Heart left ventricle (tissue), 16 donors: ENCODE results near the gene HLA-DQB1. TPM values are rescaled to one million over a fixed set of nuclear protein-coding genes. Genes with fewer than 3 reads are reported as not detected.

Source experiments
- ATAC-seq, 4 donors: fragments of 200-7000 bp; cut with Tn5 transposase; one replicate each; pipeline ENCODE4 v1.9.1; 2020 to 2022; ENCODE audit warnings: moderate library complexity in 4 of 4, mild to moderate bottlenecking in 3 of 4, moderate number of reproducible peaks in 1 of 4
- DNase-seq, 5 donors: peaks; one replicate each; pipeline ENCODE4 v3.0.0-alpha.2; 2020
- H3K27ac ChIP-seq, 12 donors: fragments of 200-600 bp; sonication (generic) in 4 of 12; one replicate each; pipeline versions ENCODE4 v1.5.0 to v1.8.0; 2016 to 2022; ENCODE audit warnings: mild to moderate bottlenecking in 2 of 12
- H3K27me3 ChIP-seq, 9 donors: fragments of 200-600 bp; sonication (generic) in 2 of 9; one replicate each; pipeline versions ENCODE4 v1.5.1 to v1.8.0; 2016 to 2022; ENCODE audit warnings: mild to moderate bottlenecking in 3 of 9
- H3K36me3 ChIP-seq, 9 donors: fragments of 200-600 bp; sonication (generic) in 2 of 9; one replicate each; pipeline versions ENCODE4 v1.5.0 to v1.8.0; 2018 to 2022; ENCODE audit warnings: mild to moderate bottlenecking in 2 of 9
- H3K4me1 ChIP-seq, 12 donors: fragments of 200-600 bp; sonication (generic) in 4 of 12; one replicate each; pipeline versions ENCODE4 v1.5.0 to v1.8.0; 2016 to 2022; ENCODE audit warnings: mild to moderate bottlenecking in 3 of 12
- H3K4me3 ChIP-seq, 12 donors: fragments of 200-600 bp; sonication (generic) in 4 of 12; one replicate each; pipeline versions ENCODE4 v1.5.0 to v1.8.0; 2017 to 2022; ENCODE audit warnings: mild to moderate bottlenecking in 9 of 12, moderate library complexity in 4 of 12
- H3K9me3 ChIP-seq, 12 donors: fragments of 200-600 bp; sonication (generic) in 4 of 12; one replicate each; pipeline versions ENCODE4 v1.5.0 to v1.8.0; 2016 to 2022; ENCODE audit warnings: mild to moderate bottlenecking in 1 of 12
- POLR2A ChIP-seq, 2 donors: fragments of 450-650 bp; IDR thresholded peaks; one replicate each; pipeline ENCODE4 v1.6.1; 2017; ENCODE audit warnings: antibody characterized with exemption in 2 of 2, mild to moderate bottlenecking in 2 of 2, moderate library complexity in 2 of 2
- WGBS, 4 donors: extraction: QIAGEN DNeasy Blood & Tissue Kit in 2 of 4; methylation state at CpG; one replicate each; pipeline versions ENCODE4 v1.1.5 to v1.1.7; 2013 to 2018; 5-methylcytosine and 5-hydroxymethylcytosine counted together
- intact Hi-C, 10 donors: fragments of 100-400 bp; cut with DNase I; formaldehyde crosslinking; loops; one replicate each; pipeline versions ENCODE4 v1.11.1 to v1.14.2; 2022
- polyA plus RNA-seq, 2 donors: library from polyadenylated mRNA; stranded (reverse); fragments of 200-250 nt; gene quantifications; one replicate each; pipeline ENCODE4 v1.2.3, GENCODE V29; 2013
- total RNA-seq, 9 donors: library from RNA; depleted of rRNA in 2 of 9; stranded (reverse); fragments of >200 nt in 2 of 9; fragmentation: NEBNext Ultra II Directional in 3 of 9; extraction: Animal tissue kit (Norgen Biotek cat#: 25700) in 3 of 9; gene quantifications; one replicate each; pipeline versions ENCODE4 v1.1.0 to v1.2.4, GENCODE V29; 2016 to 2023
- TF ChIP-seq, protein P1 (sequence below), 12 donors: fragments of 200-600 bp; sonication (generic) in 4 of 12; IDR thresholded peaks; one replicate each; pipeline versions ENCODE4 v1.5.0 to v1.8.0; 2018 to 2022; ENCODE audit warnings: antibody characterized with exemption in 12 of 12, mild to moderate bottlenecking in 5 of 12
- donor health status: ischemic (EF 13 %, LVEDD 7.1; RV severe dilation, severe dysfunction).
- donor health status: healthy with polysubstance abuse.
- donor health status: DM: no; HTN: yes; CAD: no.
- donor health status: DM: no; HTN: no; CAD: no.
- donor health status: ischemic (EF 25% LVEDD 6.9; RV normal size, moderate dysfunction).
- donor health status: ischemic (EF 25% LVEDD 5.7; RV mildly dilated, moderate dysfunction).
- donor health status: healthy.
- donor health status: DM: yes; HTN: yes; CAD: no.
- donor health status: ischemic (EF 35%, LVEDD 5.7; RV mildly dilated, moderate dysfunction).
- donor health status: nonischemic (EF 11% LVEDD 7.7; RV severe dilation, severe dysfunction).
- donor health status: DM: yes; HTN: yes; CAD: no.
- donor health status: PGD.
- donor health status: ischemic (EF 29% LVEDD 5.4; RV normal size, mild dysfunction).
- donor health status: nonischemic (EF 23%, LVEDD 6.1; RV moderate dilation, normal function).

HLA-DQB1 gene
- total and polyA plus RNA-seq, 11 donors: 0.38 to 86.5 (median 15.4) TPM

GRCh38 chr6:32689531-32690501 is 23.4 kb upstream of the HLA-DQB1 start:
- Histone ChIP-seq H3K4me1 (peaks cover 0 to 10% (median 0%) of the 10 kb centered on the region in 12 donors), H3K9me3 (no peaks in the 10 kb centered on the region), H3K4me3 (no peak overlapping the region), H3K36me3 (no peaks in the 10 kb centered on the region), H3K27me3 (peaks cover 0 to 5% (median 0%) of the 10 kb centered on the region in 9 donors), H3K27ac (peak overlapping the region in 1 of 12 donors; percentile 66)
- intact Hi-C loops: loop anchor here in 5 of 10 donors (5.0 to 10.0 kb wide), 4 partner anchors 65 to 445 kb away; no protein-coding TSS in a partner anchor
- DNase-seq (no peak), ATAC-seq (peak in 1 of 4 donors; percentile 60)
- 51 to 70% (median 66%) methylated on average over 5 of the region's 5 CpGs for WGBS, 4 donors
- TF ChIP-seq, protein P1, sequence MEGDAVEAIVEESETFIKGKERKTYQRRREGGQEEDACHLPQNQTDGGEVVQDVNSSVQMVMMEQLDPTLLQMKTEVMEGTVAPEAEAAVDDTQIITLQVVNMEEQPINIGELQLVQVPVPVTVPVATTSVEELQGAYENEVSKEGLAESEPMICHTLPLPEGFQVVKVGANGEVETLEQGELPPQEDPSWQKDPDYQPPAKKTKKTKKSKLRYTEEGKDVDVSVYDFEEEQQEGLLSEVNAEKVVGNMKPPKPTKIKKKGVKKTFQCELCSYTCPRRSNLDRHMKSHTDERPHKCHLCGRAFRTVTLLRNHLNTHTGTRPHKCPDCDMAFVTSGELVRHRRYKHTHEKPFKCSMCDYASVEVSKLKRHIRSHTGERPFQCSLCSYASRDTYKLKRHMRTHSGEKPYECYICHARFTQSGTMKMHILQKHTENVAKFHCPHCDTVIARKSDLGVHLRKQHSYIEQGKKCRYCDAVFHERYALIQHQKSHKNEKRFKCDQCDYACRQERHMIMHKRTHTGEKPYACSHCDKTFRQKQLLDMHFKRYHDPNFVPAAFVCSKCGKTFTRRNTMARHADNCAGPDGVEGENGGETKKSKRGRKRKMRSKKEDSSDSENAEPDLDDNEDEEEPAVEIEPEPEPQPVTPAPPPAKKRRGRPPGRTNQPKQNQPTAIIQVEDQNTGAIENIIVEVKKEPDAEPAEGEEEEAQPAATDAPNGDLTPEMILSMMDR (IDR thresholded peaks at IDR 0.05): no peak
- no peak for TF ChIP-seq POLR2A (IDR thresholded peaks at IDR 0.05)

DNA sequence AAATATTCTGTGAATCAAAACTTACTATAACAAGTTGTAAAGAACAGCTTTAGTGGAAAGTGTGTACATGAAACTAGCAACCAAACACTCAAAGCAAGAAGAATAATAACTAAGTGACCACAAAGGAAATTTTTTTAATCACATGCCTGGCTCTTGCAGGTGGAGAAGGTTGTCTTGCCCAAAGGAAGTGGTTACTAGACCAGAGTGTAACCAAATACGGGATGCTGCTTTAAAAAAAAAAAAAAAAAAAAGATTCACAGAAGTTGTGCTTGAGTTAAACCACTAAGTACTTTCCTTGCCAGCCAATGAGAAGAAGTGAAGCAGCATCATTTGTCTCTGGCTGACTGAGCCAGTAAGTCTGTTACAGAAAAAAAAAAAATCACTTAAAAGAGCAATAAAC is 19.1 kb upstream of the HLA-DQB1 start:
- ATAC-seq: peak in 1 of 4 donors; percentile 60
- Histone ChIP-seq H3K4me3 (no peak overlapping the region), H3K27ac (no peak overlapping the region), H3K4me1 (peaks cover 0 to 10% (median 0%) of the 10 kb centered on the region in 12 donors), H3K27me3 (peaks cover 0 to 14% (median 0%) of the 10 kb centered on the region in 9 donors), H3K36me3 (no peaks in the 10 kb centered on the region), H3K9me3 (no peaks in the 10 kb centered on the region)
- intact Hi-C loops: no loop called here
- DNase-seq: no peak
- WGBS, 4 donors: 4 to 23% (median 17%) methylated on average over 1 of the region's 1 CpG
- TF ChIP-seq, protein P1 (IDR thresholded peaks at IDR 0.05): no peak
- TF ChIP-seq POLR2A (IDR thresholded peaks at IDR 0.05): no peak

DNA sequence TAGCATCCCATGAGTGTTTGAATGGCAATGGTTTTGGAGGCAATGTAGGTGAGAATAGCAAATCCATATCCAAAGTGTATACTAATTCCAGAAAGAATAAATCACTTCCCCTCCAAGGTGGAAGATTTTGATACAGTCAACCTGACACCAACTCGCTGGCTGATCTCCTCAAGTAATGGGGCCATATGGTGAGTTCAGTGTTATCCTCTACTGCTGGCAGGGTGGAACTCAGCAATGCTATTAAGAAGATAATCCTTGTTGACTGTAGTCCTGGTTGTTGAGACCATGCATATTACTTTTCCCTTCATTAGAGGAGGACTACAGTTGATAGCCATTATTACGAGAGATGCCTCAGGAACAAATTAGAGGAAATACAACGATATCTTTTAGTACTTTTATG is 17.8 kb upstream of the HLA-DQB1 start:
- H3K9me3 ChIP-seq: no peaks in the 10 kb centered on the region
- TF ChIP-seq, protein P1 (IDR thresholded peaks at IDR 0.05): no peak
- no peak for TF ChIP-seq POLR2A (IDR thresholded peaks at IDR 0.05)
- peaks cover 0 to 5% (median 0%) of the 10 kb centered on the region in 12 donors for H3K4me1 ChIP-seq
- H3K27ac ChIP-seq: no peak overlapping the region
- no peak overlapping the region for H3K4me3 ChIP-seq
- 50 to 91% (median 72%) methylated on average over 3 of the region's 3 CpGs for WGBS, 4 donors
- peaks cover 0 to 14% (median 0%) of the 10 kb centered on the region in 9 donors for H3K27me3 ChIP-seq
- no peak for DNase-seq
- no peak for ATAC-seq
- H3K36me3 ChIP-seq: no peaks in the 10 kb centered on the region
- intact Hi-C loops: no loop called here

DNA sequence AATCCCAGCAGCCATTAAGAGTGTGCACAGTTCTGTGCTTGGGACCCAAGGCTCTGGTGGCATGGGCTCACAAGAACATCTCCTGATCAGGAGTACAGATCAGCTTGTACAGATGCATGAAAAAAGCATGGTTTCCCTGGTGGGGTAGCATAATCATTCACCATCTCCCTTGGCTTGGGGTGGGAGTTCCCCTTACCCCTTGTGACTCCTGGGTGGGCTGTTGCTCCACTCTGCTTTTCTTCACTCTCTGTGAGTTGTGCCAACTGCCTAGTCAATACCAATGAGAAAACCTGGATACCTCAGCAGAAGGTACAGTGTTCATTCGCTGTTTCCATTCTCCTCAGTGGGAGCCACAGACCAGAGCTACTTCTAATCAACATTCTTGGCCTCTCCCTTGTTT is 13.6 kb upstream of the HLA-DQB1 start:
- H3K9me3 ChIP-seq: no peaks in the 10 kb centered on the region
- peaks cover 0 to 14% (median 0%) of the 10 kb centered on the region in 9 donors for H3K27me3 ChIP-seq
- ATAC-seq (no peak), DNase-seq (no peak)
- 38 to 83% (median 71%) methylated on average over 1 of the region's 1 CpG for WGBS, 4 donors
- no peak for TF ChIP-seq POLR2A (IDR thresholded peaks at IDR 0.05)
- TF ChIP-seq, protein P1 (IDR thresholded peaks at IDR 0.05): no peak
- peaks cover 0 to under 1% (median 0%) of the 10 kb centered on the region in 12 donors for H3K4me1 ChIP-seq
- no peak overlapping the region for H3K4me3 ChIP-seq
- intact Hi-C loops: no loop called here
- H3K27ac ChIP-seq: no peak overlapping the region
- H3K36me3 ChIP-seq: no peaks in the 10 kb centered on the region
